Kasumi-1 (cell line): Measurements from ENCODE around the gene CDK5R2.
A peak's percentile ranks its signal among the peaks of the same experiment; 100 is the strongest.

Experiments
- DNase-seq, 2 experiments: peaks; one replicate each; lab custom pipeline; 2025; lab: John Stamatoyannopoulos, UW

CDK5R2 gene

DNA sequence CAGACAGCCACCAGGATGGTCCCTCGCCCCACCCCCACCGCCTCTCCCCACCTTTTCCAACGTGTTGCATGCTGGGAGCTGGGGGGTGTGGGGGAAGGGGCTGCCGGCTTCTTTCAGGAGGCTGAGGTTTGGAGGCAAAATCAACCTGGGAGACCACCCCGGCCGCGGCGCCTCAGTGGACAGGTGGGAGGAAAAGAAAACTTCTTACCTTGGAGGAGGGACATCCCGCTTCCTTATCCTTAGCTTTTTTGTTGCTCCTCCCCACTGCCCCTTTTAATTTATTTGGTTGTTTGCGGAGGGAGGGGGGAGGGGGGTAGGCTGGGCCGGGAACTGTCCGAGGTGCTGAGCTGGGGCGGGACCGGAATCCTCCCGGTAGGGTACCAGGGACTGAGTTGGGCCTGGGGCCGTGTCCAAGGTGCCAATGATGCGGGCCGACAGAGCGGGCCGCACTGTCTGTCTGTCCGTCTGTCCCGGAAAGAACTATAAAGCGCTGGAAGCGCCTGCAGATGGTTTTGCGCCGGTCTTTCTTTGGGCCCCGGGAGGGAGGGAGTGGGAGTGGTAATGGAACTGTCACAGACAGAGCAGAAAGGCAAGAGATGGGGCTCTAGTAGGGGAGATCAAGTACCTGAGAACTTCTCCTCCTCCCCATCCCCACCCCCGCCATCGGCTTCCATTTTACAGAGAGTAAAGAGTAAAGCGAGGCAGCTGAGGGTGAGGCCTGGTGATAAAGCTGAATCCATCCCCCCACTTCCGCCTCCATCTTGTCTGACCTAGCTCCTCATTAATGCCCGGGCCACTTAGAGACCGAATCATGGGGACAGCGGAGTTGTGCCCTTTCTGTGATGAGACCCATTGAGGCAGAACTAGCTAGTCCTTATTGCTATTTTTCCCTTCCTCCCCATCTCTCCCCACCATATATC lies 2.4 kb downstream of the CDK5R2 start:
- no peak for DNase-seq

DNA sequence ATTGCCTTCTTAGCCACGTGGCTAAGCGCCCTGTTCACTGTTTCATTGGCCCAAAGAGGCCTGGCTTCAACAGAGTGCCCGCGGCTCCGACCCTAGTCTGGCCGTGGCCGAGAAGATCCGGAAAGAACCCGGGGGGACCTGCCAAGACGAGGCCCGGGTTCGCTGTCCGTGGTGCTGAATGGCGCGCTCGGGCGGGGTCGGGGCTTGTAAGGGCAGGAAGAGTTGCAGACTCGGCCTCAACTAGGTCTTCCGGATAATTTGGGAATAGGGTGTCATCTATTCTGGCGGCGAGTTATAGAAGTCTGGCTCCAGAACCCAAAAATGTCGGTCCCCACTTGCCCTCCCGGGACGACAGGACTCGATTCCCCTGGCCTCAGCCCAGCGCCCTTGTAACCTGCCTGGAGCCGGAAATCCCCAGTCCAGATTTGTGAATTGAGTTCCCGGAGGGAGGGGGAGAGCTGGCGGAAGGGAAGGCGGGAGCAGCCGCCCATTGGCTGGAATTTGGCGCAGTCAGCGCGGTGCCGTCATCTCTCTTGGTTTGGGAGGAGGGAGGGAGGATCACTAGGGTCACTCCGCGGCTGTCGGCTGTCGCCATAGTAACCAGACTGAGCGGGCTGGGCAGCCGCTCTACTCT lies 3.5 kb downstream of the CDK5R2 start:
- DNase-seq = no peak

DNA sequence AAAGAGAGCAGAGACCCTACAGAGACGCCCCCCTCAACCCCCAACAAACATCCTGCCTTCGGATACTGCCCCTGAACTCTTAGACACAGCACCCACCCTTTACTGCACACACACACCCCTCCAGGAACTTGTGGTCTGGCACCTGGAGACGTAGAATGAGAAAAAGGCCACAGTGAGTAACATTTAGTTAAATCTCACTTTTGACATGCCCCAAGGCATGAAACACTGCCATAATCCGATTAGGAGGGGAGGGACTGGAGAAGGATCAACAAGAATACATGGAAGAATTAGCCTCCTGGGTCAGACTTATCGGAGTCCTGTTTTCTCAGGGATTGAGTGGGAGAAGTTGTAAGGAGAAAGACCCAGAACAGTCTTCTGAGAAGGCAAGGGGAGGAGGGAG lies 4.1 kb downstream of the CDK5R2 start:
- no peak for DNase-seq

DNA sequence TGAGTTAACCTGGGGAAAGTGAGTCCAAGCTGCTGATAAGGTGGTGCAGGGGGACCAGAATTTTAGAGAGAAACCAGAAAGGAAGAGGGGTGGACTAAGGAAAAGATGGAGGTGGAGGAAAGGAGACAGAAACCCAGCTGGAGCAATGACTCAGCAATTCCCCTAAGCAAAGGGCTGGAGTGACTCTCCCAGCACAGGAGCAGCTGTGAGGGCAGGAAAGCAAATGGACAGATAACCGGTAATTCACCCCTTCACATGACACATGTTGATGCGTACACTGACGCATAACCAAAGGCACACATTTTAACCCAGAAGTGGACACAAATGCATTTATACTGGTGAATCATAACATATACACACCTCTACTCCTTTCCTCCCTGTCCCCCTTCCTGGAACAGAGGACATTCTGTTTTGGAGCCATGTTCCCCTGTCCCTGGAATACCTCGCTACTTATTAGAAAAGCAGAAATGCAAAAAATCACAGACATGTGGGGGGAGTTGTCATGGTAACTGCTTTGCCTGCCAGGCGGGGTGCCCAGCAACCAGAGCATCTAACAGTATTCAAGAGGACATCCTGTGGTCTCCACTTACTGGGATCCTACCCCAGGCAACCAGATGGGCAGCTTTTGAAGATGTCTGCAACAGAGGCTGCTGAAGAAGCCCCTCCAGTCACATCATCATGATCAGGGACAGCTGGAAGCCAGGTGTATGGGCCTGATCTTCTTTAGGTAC lies 4.7 kb downstream of the CDK5R2 start:
- DNase-seq = no peak

DNA sequence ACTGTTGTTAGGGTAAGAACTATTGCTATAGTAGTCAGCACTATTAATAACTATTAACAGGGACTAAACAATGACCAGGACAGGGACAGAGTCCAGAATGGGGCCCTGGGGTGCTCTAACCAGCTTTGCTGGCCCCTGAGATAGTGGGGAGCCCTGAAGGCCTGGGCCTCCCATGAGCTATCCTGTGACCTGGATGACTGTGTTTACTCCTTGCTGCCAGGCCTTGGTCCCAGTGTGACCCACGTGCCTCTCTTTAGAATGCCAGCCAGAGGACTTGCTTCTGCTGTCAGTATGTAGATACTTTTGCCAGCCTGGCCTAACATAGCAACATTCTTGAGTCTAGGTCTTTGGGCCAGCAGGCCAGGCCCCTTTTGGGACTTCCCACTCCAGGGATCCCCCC lies 11.4 kb downstream of the CDK5R2 start:
- no peak for DNase-seq

DNA sequence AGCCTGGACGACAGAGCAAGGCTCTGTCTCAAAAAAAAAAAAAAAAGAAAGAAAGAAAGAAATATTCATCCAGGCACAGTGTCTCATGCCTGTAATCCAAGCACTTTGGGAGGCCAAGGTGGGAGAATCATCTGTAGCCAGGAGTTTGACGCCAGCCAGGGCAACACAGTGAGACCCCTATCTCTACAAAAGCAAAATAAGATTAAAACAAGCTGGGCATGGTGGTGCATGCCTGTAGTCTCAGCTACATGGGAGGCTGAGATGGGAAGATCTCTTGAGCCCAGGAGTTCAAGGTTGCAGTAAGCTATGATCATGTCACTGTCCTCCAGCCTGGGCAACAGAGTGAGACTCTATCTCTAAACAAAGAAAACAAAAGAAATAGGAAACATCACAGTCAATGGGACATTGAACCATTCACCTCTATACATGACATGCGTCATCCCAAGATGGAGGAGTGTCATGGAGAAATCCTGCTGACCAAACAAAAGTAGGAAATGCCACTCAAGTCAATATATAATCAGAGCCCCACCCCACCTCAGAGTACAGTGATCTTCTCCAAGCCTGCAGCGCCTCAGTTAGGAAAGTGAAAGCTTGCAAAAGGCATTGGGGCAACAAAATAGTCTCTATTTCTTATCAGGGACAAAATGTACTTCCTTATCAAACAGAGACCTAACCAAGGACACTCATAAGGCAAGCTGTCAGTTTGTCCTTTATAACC lies 15.8 kb downstream of the CDK5R2 start:
- no peak for DNase-seq

DNA sequence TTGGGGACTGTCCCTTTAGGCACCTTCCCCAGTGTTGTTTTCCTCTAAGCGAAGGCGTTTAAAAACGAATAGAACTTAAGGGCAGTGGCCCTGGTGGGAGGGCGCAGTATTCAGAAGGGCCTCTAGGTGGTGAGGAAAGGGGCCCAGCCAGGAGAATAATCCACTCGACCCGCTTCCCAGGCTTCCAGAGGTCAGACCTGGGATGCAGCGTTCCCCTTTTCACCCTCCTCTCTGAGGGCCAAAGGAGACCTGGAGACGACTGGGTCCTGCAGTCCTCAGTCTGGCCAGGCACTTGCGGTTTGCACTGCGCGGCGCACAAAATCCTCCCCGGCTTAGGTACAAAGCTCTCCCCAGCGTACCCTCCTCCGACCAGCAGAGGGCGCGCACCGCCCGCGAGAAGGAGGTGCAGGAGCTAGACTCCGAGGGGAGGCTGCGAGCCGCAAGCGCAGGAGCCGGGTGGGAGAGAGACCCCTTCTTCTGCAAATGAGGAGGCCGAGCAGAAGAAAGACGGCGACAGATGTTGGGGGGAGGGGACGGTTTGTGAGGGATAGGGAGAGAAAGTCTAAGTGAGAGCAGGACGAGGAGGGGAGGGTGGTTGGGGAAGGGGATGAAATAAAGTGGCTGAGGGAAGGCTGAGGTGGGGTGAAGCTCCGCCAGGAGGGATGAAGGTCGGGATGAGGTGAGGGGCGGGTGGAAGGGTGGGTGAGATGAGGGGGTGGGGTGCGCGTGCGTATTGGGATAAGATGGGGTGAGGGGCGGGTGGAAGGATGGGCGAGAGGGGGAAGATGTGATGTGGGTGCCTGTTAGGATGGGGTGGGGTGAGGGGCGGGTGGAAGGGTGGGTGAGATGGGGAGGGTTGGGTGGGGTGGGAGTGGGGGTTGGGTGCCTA lies 20.6 kb downstream of the CDK5R2 start:
- peak; percentile 54 to 60 for DNase-seq

DNA sequence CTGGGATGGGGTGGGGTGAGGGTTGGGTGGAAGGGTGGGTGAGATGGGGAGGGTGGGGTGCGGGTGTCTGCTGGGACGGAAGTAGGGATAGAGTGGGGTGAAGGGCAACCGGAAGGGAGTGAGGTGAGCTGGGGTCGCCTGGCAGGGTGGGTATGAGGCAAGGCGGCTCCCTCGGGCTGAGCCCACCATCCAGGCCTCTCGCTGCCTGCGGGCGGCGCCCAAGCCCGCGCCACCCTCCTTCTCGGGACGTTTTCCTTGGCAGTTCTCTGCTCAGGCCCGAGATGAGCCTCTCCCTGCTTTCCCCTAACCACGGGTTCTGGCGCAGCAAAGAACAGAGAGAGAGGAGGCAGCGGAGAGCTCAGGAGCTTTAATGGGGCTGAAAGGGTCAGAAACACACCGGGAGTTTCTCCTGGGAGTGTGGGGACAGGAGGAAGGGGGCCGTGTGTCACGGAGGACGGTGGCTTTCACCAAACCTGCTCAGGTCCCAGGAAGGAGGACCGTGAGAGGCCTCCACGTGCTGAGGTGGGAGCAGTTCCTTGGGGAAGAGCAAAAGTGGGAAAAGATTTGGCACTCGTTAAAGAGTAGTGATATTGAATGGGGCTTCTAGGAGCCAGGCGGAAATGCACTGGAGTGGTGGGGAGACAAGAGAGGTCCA lies 21.4 kb downstream of the CDK5R2 start:
- peak in 1 of 2 experiments; percentile 2 for DNase-seq

DNA sequence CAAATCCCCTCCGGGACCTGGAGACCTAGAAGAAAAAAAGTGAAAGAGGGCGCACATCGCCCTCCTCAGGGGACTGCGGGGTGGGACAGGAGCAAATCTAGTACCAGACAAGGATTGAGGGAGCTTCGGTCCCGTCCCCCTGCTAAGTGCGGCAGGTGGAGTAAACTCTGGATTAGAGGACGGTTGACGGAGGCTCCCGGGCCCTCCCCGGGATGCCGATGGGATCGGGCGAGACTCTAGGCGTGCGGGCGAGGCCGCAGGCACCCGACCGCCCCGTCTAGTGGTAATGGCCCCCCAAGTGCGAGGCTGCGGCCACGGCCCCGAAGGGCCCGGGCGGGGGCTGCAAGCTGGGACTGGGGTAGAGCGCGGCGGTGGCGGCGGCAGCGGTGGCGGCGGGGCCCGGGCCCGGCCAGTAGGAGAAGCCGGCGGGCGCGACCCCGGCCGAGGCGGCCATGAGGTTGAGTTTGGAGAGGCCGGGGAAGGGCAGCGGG lies 22.0 kb downstream of the CDK5R2 start:
- no peak for DNase-seq

DNA sequence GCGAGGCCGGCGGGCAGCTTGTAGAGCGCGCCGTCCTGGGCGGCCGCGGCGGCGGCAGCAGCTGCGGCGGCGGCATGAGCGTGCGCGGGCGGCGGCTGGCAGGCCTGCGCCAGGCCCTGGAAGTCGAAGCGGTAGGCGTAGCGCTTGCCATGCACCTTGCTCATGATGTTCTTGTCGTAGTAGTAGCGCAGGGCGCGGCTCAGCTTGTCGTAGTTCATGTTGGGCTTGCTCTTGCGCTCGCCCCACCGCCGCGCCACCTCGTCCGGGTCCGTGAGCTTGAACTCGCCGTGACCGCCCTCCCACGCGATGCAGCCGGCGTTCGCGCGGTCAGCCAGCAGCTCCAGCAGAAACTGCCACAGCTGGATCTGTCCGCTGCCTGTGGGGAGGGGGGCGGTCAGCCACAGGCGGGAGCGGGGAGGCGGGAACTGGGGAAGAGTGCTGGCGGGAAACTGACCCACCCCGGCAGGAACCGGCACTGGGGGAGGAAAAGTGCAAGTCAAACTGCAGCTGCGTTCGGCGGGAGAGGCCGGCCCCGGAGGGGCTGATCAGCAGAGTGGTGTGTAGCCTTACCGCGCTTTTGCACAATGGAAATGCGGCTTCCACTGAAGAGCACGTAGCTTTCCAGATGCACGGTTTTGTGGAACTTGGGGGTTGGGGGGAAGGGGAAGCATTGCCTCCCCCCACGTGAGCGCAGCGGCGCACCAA lies 22.6 kb downstream of the CDK5R2 start:
- DNase-seq = no peak

DNA sequence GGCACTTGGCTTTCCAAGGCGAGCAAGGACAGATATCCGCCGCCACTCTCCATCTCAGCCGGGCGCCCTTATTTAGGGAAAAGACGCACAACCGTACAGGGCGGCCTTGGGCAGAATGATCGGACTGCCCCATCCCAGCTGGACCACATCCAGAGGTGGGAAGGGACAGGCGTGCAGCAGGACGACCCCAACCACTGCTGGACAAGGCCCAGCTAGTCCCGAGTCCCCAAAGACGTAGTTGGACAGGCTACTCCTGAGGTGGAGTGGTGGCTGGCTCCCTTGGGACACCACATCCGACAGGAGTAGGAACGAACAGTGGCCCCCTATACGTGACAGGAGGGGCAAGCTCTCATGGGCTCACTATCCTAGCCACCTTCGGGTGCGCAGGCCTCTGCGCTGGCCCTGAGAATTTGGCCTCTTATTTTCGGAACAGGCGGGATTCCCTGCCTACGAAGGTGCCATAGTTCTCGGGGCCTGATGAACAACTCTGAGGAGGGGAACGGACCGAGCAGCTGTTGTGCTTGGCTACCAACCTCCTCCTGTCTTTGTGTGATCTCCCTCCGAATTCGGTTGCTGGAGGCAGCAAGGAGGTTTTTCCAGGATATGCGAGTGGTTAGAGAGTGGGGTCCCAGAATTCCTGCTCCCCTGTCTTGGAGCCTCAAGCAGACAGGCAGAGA lies 23.3 kb downstream of the CDK5R2 start:
- no peak for DNase-seq

DNA sequence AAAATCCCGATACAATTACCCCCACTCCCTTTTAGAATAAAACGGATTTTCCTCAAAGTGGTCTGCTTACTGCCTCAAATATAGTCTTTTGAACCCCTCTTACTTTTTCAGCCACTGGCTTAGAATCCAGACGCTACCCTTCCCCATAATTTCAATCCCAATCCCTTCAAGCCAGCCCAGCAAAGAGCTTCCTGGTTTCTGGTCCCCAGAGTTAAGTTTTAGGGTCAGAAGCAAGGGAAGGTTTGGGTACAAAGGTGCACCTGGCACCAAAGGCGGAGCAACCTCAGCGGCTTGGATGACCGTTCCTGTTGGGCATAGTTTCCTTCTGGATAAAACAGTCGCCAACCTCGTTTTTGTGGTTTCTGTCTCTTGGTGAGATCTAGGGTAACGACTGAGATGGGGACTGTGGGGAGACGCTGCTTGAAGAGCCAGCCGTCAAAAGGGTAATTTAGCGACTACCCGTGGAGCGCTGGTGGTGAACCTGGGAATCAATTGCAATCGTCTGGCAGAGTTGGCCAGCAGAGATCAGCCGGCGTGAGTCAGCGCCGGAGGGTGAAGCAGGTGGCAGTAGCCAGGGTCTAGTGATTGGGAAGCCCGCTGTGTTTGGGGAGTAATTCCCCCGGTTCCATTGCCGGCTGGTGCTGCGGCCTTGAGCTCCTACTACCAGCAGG lies 23.9 kb downstream of the CDK5R2 start:
- no peak for DNase-seq

DNA sequence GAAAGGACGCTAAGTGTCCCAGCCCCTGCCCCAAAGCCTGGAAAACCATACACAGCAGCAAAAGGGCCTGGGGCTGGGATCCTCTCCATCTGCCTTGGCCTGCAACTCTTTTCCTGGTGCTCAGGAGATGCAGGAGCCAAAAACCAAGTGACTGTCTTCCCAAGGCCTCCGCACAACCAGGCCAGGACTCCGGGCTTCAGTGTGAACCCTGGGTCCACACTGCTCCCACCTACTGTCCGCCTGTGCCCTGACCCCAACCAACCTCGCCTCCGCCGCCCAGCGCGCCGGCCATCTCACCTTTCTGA lies 24.4 kb downstream of the CDK5R2 start:
- no peak for DNase-seq

DNA sequence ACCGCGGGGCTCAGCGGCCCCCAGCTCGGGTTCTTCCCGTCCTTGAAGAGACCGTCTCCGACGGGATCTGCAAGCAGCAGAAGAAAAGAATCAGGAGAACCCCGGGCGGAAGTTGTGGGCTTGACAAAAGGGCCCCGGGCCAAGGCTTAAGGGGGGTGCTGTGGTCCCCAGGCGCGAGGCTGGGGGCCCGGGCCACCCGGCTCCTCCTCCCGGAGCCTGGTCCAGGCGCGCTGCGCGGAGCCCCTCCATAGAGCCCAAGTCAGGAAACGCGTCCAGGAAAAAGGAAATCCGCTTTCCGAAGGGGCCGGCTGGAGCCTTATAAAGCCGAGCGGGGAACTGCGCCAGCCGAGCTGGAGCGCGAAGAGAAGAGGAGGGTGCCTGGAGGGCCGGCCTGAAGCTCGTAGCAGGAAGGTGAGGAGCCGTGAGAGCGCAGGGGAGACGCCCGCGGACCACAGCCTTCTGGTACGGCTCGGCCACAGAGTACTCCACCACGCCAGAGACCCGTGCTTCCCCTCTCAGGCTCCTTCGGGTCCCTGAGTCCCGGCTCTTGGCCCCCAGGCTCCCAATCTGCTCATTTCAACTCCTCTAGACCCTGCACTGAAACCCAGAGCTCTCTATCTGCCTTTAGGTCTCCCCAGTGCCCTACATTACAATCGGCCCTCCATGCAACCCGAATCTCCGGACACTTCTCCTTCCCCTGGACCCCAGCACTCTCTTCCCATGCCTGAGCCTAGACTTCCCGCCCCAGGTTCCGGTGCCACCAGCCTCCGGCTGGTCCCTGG lies 25.0 kb downstream of the CDK5R2 start:
- peak; percentile 22 to 46 for DNase-seq

DNA sequence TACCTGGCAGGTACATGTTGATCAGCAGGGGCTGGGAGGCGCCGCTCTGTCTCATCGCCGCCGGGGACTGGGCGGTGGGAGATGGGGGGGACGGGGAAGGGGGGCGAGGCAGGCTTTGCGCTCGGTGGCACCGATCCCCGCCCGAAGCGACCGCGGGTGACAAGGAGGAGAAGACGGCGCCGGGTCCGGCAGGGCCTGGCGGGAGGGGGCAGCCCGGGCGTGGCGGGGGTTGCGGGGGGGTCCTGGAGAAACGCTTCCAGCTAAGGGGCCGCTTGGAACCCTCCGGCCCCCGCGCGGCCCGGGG lies 25.5 kb downstream of the CDK5R2 start, which contains the start of gene FEV:
TSS of gene FEV (minus strand) at position 164 of the 304 bp plus-strand sequence. CDS start at position 55, 109 bp downstream.
- DNase-seq = no peak

DNA sequence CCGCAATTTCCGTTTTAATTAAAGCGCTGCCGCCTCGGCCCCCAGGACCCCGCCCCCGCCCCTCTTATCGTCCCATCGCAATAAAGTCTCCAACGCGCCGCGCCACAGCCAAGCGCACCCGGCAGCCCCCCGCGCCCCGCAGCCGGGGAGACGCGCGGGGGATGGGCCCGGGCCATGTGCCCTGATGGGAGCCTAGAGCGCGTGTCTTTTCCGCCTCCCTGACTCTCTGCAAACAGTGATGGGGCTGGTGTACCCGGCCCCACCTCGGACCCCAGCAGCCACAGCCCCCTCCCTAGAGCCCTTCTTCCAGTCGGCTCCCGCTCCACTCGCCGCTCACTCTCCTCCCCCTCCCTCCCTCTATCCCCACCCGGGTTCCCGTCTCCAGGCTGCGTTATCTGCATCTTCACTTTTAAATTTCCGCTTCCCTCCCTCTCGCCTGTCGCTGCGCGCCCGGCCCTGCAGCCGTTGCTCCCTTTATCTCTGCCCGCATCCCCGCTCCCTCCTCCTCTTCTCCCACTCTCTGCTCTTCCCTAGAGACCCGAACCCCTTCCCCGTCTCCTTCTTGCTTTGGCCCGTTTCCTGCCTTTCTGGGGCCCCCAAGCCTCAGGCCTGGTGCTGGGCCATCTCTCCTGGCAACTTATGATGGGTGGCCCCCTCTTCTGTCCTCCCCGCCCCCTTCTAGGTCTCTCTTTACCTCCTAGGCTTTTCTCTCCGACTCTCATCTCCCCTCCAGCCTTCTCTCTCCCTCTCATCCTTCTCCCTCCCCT lies 26.0 kb downstream of the CDK5R2 start:
- DNase-seq = no peak

DNA sequence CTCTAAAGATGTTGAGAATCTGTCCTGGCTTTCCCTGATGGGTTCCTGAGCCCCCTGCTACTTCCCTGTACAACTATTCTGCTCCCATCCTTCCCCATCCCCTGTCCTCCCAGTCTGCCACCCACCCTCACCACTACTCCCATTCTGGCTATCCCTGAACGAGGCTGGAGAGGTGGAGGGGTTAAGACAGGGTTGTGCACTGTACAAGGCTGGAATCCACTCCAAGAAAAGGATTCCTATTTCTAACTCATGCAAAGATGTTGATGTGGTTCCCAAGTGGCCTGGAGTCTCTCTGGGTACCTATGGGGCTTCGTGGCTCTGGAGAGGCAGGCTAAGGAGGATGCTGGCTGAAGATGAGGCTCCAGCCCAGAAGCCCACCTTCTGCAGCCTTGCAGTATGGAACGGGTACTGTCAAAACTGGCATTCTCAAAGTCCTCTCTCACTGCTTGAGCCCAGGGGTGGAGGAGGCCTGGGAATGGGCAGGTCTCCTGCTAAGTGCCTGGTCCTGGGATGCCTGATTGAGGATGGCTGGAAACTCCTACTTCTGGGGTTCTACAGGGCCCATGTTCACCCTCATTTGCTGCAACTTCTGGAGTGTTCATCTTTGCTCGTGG lies 26.8 kb downstream of the CDK5R2 start:
- DNase-seq = no peak
